ENCODE data around the gene ABTB2.

GRCh38 chr11:34280945-34281872 is 76.6 kb downstream of the ABTB2 start:
- no peak for TF ChIP-seq CTCF (conservative IDR thresholded peaks at IDR 0.05; ENCODE audit: low read length)
- TF ChIP-seq EZH2phosphoT487 (IDR thresholded peaks at IDR 0.05; ENCODE audit: borderline replicate concordance, low read depth, low read length), result no peak
